Muscle of leg (tissue), 11 donors: ENCODE results near the gene DCP2. TPM values are rescaled to one million over a fixed set of nuclear protein-coding genes. Genes with fewer than 3 reads are reported as not detected.
"Not testable (repeated sequence)": the region's sequence is repeated elsewhere in the genome, so short reads cannot be mapped to it uniquely, and the experiment has no call there.

Experiments used
- DNase-seq: peaks from one replicate; pipeline ENCODE4 v3.0.0; 2013
- H3K27ac ChIP-seq: one replicate; pipeline ENCODE4 v1.5.1; 2013; ENCODE audit warnings: mild to moderate bottlenecking, low read length, control low read depth
- H3K27me3 ChIP-seq: one replicate; pipeline ENCODE4 v1.6.1; 2013; ENCODE audit warnings: low read length; ENCODE audit not compliant: control insufficient read depth, insufficient read depth
- H3K36me3 ChIP-seq: one replicate; pipeline ENCODE4 v1.6.1; 2013; ENCODE audit warnings: low read length; ENCODE audit not compliant: control insufficient read depth, insufficient read depth
- H3K4me1 ChIP-seq: one replicate; pipeline ENCODE4 v1.6.1; 2013; ENCODE audit warnings: low read length; ENCODE audit not compliant: control insufficient read depth, insufficient read depth
- H3K4me3 ChIP-seq: one replicate; pipeline ENCODE4 v1.5.1; 2013; ENCODE audit warnings: low read length, control low read depth
- H3K9me3 ChIP-seq: replicated peaks from 2 replicates; pipeline ENCODE4 v1.6.1; 2013; ENCODE audit warnings: low read depth, low read length; ENCODE audit not compliant: control insufficient read depth
- WGBS: methylation state at CpG from one replicate; pipeline ENCODE4 v1.1.5; 2013; ENCODE audit warnings: missing lambda C conversion rate; ENCODE audit not compliant: insufficient coverage; 5-methylcytosine and 5-hydroxymethylcytosine counted together
- polyA plus RNA-seq, 8 donors: library from polyadenylated mRNA; unstranded; fragments of 120-200 nt; gene quantifications; one replicate each; pipeline versions ENCODE4 v1.2.1 to v1.2.3, GENCODE V29; 2013; ENCODE audit warnings: inconsistent platforms in 1 of 8, low replicate concordance in 1 of 8; ENCODE audit not compliant: insufficient read length in 8 of 8, insufficient read depth in 1 of 8
- total RNA-seq: library from RNA; stranded (reverse); fragments of 120-200 nt; gene quantifications from one replicate; pipeline ENCODE4 v1.2.4, GENCODE V29; 2013

The DCP2 gene
- total and polyA plus RNA-seq, 9 donors = 13.8 to 43.0 (median 20.8) TPM

- H3K9me3 ChIP-seq, DNase-seq, H3K27me3 ChIP-seq, H3K36me3 ChIP-seq, H3K27ac ChIP-seq, H3K4me3 ChIP-seq: not testable (repeated sequence)
- no CpG with 5 or more reads among the region's 3 CpGs for WGBS
- H3K4me1 ChIP-seq = peaks cover 13% of the 10 kb centered on the region
These were observed 13.2 kb upstream of the DCP2 start for GRCh38 chr5:112963374-112963733.

- Histone ChIP-seq H3K9me3 (no peaks in the 10 kb centered on the region), H3K27ac (no peak overlapping the region), H3K27me3 (no peaks in the 10 kb centered on the region), H3K36me3 (no peaks in the 10 kb centered on the region), H3K4me3 (no peak overlapping the region), H3K4me1 (peaks cover 2% of the 10 kb centered on the region)
- WGBS = 90% methylated on average over 6 of the region's 8 CpGs
- DNase-seq = no peak
These were observed 10.8 kb upstream of the DCP2 start for GRCh38 chr5:112965733-112966306.

GRCh38 chr5:112967520-112968083 is 9.0 kb upstream of the DCP2 start:
- WGBS = 94% methylated on average over 2 of the region's 6 CpGs
- Histone ChIP-seq H3K36me3 (no peaks in the 10 kb centered on the region), H3K4me1 (peaks cover 2% of the 10 kb centered on the region), H3K27ac (no peak overlapping the region), H3K4me3 (no peak overlapping the region), H3K27me3 (no peaks in the 10 kb centered on the region), H3K9me3 (no peaks in the 10 kb centered on the region)
- no peak for DNase-seq

GRCh38 chr5:112968411-112969106 is 8.0 kb upstream of the DCP2 start:
- Histone ChIP-seq H3K27ac (no peak overlapping the region), H3K36me3 (no peaks in the 10 kb centered on the region), H3K4me1 (peaks cover 2% of the 10 kb centered on the region), H3K27me3 (no peaks in the 10 kb centered on the region), H3K9me3 (no peaks in the 10 kb centered on the region), H3K4me3 (no peak overlapping the region)
- DNase-seq = no peak
- 78% methylated on average over 2 of the region's 5 CpGs for WGBS

- Histone ChIP-seq H3K27ac (no peak overlapping the region), H3K4me1 (peaks cover 5% of the 10 kb centered on the region), H3K9me3 (no peaks in the 10 kb centered on the region), H3K27me3 (no peaks in the 10 kb centered on the region), H3K36me3 (no peaks in the 10 kb centered on the region), H3K4me3 (no peak overlapping the region)
- no CpG with 5 or more reads among the region's 4 CpGs for WGBS
- no peak for DNase-seq
These were observed 5.3 kb upstream of the DCP2 start for GRCh38 chr5:112971276-112971675.

- Histone ChIP-seq H3K4me1 (peaks cover 7% of the 10 kb centered on the region), H3K9me3 (no peaks in the 10 kb centered on the region), H3K27me3 (no peaks in the 10 kb centered on the region), H3K36me3 (no peaks in the 10 kb centered on the region), H3K4me3 (no peak overlapping the region), H3K27ac (no peak overlapping the region)
- WGBS = no CpG with 5 or more reads among the region's 1 CpG
- DNase-seq = no peak
These were observed 3.6 kb upstream of the DCP2 start for GRCh38 chr5:112973036-112973435.

- Histone ChIP-seq H3K4me1 (peaks cover 9% of the 10 kb centered on the region), H3K27ac (no peak overlapping the region), H3K9me3 (no peaks in the 10 kb centered on the region), H3K36me3 (no peaks in the 10 kb centered on the region), H3K4me3 (no peak overlapping the region), H3K27me3 (no peaks in the 10 kb centered on the region)
- WGBS = 43% methylated on average over 1 of the region's 1 CpG
- no peak for DNase-seq
These were observed 2.7 kb upstream of the DCP2 start for GRCh38 chr5:112973904-112974303.

- Histone ChIP-seq H3K27ac (no peak overlapping the region), H3K4me3 (no peak overlapping the region), H3K4me1 (peaks cover 9% of the 10 kb centered on the region), H3K36me3 (no peaks in the 10 kb centered on the region), H3K27me3 (no peaks in the 10 kb centered on the region), H3K9me3 (no peaks in the 10 kb centered on the region)
- no CpG with 5 or more reads among the region's 1 CpG for WGBS
- no peak for DNase-seq
These were observed 1.7 kb upstream of the DCP2 start for GRCh38 chr5:112974901-112975300.

- peaks cover under 1% of the 10 kb centered on the region for H3K36me3 ChIP-seq
- 24% methylated on average over 11 of the region's 11 CpGs for WGBS
- DNase-seq = no peak
- no peaks in the 10 kb centered on the region for H3K9me3 ChIP-seq
- peak overlapping the region; percentile 98 for H3K27ac ChIP-seq
- H3K4me3 ChIP-seq = peak overlapping the region; percentile 95
- H3K27me3 ChIP-seq = no peaks in the 10 kb centered on the region
- peaks cover 9% of the 10 kb centered on the region for H3K4me1 ChIP-seq
These were observed 722 bp upstream of the DCP2 start for GRCh38 chr5:112975721-112976431.

- WGBS = 5% methylated on average over 3 of the region's 16 CpGs
- H3K27ac ChIP-seq = peak overlapping the region; percentile 98
- peaks cover 2% of the 10 kb centered on the region for H3K36me3 ChIP-seq
- DNase-seq = peak; percentile 47
- H3K4me3 ChIP-seq = peak overlapping the region; percentile 95
- H3K9me3 ChIP-seq = no peaks in the 10 kb centered on the region
- H3K27me3 ChIP-seq = no peaks in the 10 kb centered on the region
- peaks cover 9% of the 10 kb centered on the region for H3K4me1 ChIP-seq
These were observed 853 bp downstream of the DCP2 start for GRCh38 chr5:112977440-112977861.
